Panc1 (cell line): Measurements from ENCODE around the gene SRCIN1.

ENCODE experiments used
- POLR2AphosphoS5 ChIP-seq: IDR thresholded peaks from 2 replicates; pipeline ENCODE4 v1.6.1; 2012; ENCODE audit warnings: mild to moderate bottlenecking, low read depth, low read length, moderate library complexity
- TF ChIP-seq, protein P1 (sequence below): fragments of 450-650 bp; IDR thresholded peaks from 2 replicates; pipeline ENCODE4 v1.5.1; 2017; ENCODE audit warnings: mild to moderate bottlenecking
- TF ChIP-seq, protein P2 (sequence below), 2 experiments: IDR thresholded peaks; 2 replicates each; pipeline ENCODE4 v1.6.1; 2011 to 2012; ENCODE audit warnings: low read depth in 2 of 2, control low read depth in 1 of 2, low read length in 1 of 2, mild to moderate bottlenecking in 1 of 2, moderate library complexity in 1 of 2; ENCODE audit not compliant: insufficient read depth in 1 of 2

DNA sequence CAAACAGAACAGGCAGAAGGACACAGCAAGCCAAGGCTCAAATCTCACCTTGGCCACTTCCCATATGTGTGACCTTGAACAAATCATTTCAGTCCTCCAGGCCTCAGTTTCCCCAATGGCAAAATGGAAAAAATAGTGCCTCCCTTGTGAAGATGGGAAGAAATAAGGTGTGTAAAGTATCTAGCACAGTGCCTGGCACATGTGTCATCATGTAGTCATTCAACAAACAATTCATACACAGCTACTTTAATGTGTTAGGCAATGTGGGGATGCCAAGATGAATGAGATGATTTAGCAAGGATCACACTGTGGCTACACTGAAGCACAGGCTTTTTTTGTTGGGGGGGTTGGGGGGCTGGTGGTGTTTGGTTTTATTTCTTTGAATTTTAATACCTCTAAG, 13.3 kb downstream of the SRCIN1 start:
- TF ChIP-seq, protein P1, sequence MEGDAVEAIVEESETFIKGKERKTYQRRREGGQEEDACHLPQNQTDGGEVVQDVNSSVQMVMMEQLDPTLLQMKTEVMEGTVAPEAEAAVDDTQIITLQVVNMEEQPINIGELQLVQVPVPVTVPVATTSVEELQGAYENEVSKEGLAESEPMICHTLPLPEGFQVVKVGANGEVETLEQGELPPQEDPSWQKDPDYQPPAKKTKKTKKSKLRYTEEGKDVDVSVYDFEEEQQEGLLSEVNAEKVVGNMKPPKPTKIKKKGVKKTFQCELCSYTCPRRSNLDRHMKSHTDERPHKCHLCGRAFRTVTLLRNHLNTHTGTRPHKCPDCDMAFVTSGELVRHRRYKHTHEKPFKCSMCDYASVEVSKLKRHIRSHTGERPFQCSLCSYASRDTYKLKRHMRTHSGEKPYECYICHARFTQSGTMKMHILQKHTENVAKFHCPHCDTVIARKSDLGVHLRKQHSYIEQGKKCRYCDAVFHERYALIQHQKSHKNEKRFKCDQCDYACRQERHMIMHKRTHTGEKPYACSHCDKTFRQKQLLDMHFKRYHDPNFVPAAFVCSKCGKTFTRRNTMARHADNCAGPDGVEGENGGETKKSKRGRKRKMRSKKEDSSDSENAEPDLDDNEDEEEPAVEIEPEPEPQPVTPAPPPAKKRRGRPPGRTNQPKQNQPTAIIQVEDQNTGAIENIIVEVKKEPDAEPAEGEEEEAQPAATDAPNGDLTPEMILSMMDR = no peak
- TF ChIP-seq POLR2AphosphoS5 = no peak
- TF ChIP-seq, protein P2, sequence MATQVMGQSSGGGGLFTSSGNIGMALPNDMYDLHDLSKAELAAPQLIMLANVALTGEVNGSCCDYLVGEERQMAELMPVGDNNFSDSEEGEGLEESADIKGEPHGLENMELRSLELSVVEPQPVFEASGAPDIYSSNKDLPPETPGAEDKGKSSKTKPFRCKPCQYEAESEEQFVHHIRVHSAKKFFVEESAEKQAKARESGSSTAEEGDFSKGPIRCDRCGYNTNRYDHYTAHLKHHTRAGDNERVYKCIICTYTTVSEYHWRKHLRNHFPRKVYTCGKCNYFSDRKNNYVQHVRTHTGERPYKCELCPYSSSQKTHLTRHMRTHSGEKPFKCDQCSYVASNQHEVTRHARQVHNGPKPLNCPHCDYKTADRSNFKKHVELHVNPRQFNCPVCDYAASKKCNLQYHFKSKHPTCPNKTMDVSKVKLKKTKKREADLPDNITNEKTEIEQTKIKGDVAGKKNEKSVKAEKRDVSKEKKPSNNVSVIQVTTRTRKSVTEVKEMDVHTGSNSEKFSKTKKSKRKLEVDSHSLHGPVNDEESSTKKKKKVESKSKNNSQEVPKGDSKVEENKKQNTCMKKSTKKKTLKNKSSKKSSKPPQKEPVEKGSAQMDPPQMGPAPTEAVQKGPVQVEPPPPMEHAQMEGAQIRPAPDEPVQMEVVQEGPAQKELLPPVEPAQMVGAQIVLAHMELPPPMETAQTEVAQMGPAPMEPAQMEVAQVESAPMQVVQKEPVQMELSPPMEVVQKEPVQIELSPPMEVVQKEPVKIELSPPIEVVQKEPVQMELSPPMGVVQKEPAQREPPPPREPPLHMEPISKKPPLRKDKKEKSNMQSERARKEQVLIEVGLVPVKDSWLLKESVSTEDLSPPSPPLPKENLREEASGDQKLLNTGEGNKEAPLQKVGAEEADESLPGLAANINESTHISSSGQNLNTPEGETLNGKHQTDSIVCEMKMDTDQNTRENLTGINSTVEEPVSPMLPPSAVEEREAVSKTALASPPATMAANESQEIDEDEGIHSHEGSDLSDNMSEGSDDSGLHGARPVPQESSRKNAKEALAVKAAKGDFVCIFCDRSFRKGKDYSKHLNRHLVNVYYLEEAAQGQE (IDR thresholded peaks at IDR 0.05; ENCODE audit: insufficient read depth in 1 of 2, low read depth in 2 of 2, low read length in 1 of 2) = no peak
